ENCODE measurements around the gene ZNF529. TPM values are rescaled to one million over a fixed set of nuclear protein-coding genes. Genes with fewer than 3 reads are reported as not detected.
A peak's percentile ranks its signal among the peaks of the same experiment; 100 is the strongest.
"Not testable (repeated sequence)": the region's sequence is repeated elsewhere in the genome, so short reads cannot be mapped to it uniquely, and the experiment has no call there.

The ZNF529 gene
- 10 to 100 TPM in 1 of 3 donors, 1 to 10 TPM in 2; 6.5 to 13.8 (median 9.4) TPM for total RNA-seq
- long read RNA-seq, donor 1, full-length matches to known transcripts = 3 of 9 reads
- long read RNA-seq, donor 1, partial matches to known transcripts = 0 of 9 reads
- long read RNA-seq, donor 1, other reads (novel, unspliced or antisense) = 6 of 9 reads
- long read RNA-seq, donor 2, full-length matches to known transcripts = 1 of 1 reads
- long read RNA-seq, donor 2, partial matches to known transcripts = 0 of 1 reads
- long read RNA-seq, donor 2, other reads (novel, unspliced or antisense) = 0 of 1 reads

- Histone ChIP-seq H3K36me3 (ENCODE audit: low read depth) (no peaks in the 10 kb centered on the region), H3K9me3 (peaks cover 39% of the 10 kb centered on the region), H3K4me3 (peak within 1 kb of the TSS; percentile 70), H3K4me1 (ENCODE audit: low read depth) (peaks cover 3% of the 10 kb centered on the region)
- DNase-seq = peak; percentile 90 to 95 (median 91)
- no peak for TF ChIP-seq CTCF (IDR thresholded peaks at IDR 0.05)
- peak; percentile 100 for ATAC-seq
- intact Hi-C loops (cut with DNase I, micrococcal nuclease) = no loop called here
These were observed at the start of gene ZNF529 for GRCh38 chr19:36573020-36573894. Gene ZNF529 (minus strand): TSS chr19:36573292. CDS start chr19:36572346, 946 bp downstream.

- intact Hi-C loops (cut with DNase I, micrococcal nuclease) = no loop called here
- Histone ChIP-seq H3K9me3 (peaks cover 43% of the 10 kb centered on the region), H3K4me3 (no peak overlapping the region), H3K36me3 (ENCODE audit: low read depth) (no peaks in the 10 kb centered on the region), H3K4me1 (ENCODE audit: low read depth) (peaks cover 3% of the 10 kb centered on the region)
- no peak for TF ChIP-seq CTCF (IDR thresholded peaks at IDR 0.05)
- ATAC-seq (no peak), DNase-seq (no peak)
These were observed 32.9 kb upstream of the ZNF529 start for GRCh38 chr19:36605877-36606478.

- intact Hi-C loops (cut with DNase I, micrococcal nuclease) = no loop called here
- TF ChIP-seq CTCF (IDR thresholded peaks at IDR 0.05) = no peak
- Histone ChIP-seq H3K4me3 (peak within 1 kb of the TSS; percentile 26), H3K4me1 (ENCODE audit: low read depth) (peaks cover 3% of the 10 kb centered on the region), H3K36me3 (ENCODE audit: low read depth) (no peaks in the 10 kb centered on the region), H3K9me3 (peaks cover 46% of the 10 kb centered on the region)
- peak; percentile 91 for ATAC-seq
- peak; percentile 59 to 82 (median 72) for DNase-seq
These were observed 32.2 kb upstream of the ZNF529 start, which contains the start of gene ZNF382 for GRCh38 chr19:36605101-36605876. Gene ZNF382 (plus strand): TSS chr19:36605313. CDS start chr19:36609915, 4,602 bp downstream.

GRCh38 chr19:36604656-36605100 is 31.6 kb upstream of the ZNF529 start:
- intact Hi-C loops (cut with DNase I, micrococcal nuclease) = no loop called here
- peak; percentile 50 to 76 (median 60) for DNase-seq
- peak overlapping the region; percentile 26 for H3K4me3 ChIP-seq
- peaks cover 3% of the 10 kb centered on the region for H3K4me1 ChIP-seq (ENCODE audit: low read depth)
- peaks cover 48% of the 10 kb centered on the region for H3K9me3 ChIP-seq
- TF ChIP-seq CTCF (IDR thresholded peaks at IDR 0.05) = no peak
- H3K36me3 ChIP-seq (ENCODE audit: low read depth) = no peaks in the 10 kb centered on the region
- peak; percentile 84 for ATAC-seq

GRCh38 chr19:36602681-36603080 is 29.6 kb upstream of the ZNF529 start:
- intact Hi-C loops (cut with DNase I, micrococcal nuclease); H3K4me1 ChIP-seq (ENCODE audit: low read depth); ATAC-seq; H3K36me3 ChIP-seq (ENCODE audit: low read depth); H3K4me3 ChIP-seq; DNase-seq: not testable (repeated sequence)
- peaks cover 42% of the 10 kb centered on the region for H3K9me3 ChIP-seq
